Transverse colon (tissue), 4 donors: ENCODE measurements around the gene TRIP12. TPM values are rescaled to one million over a fixed set of nuclear protein-coding genes. Genes with fewer than 3 reads are reported as not detected.

Experiments used
- DNase-seq: peaks from one replicate; pipeline ENCODE4 v3.0.0-alpha.2; 2019
- H3K27ac ChIP-seq, 4 donors: fragments of 200-600 bp; sonication (generic); 2 replicates each; pipeline ENCODE4 v1.5.1; 2016 to 2018; ENCODE audit warnings: inconsistent platforms in 4 of 4
- H3K27me3 ChIP-seq: fragments of 200-600 bp; sonication (generic); 2 replicates; pipeline ENCODE4 v1.5.1; 2017; ENCODE audit warnings: inconsistent platforms
- H3K36me3 ChIP-seq, 4 donors: fragments of 200-600 bp; sonication (generic); 2 replicates each; pipeline ENCODE4 v1.5.1; 2017 to 2019; ENCODE audit warnings: inconsistent platforms in 4 of 4
- H3K4me1 ChIP-seq, 4 donors: fragments of 200-600 bp; sonication (generic); 2 replicates each; pipeline ENCODE4 v1.5.1; 2017 to 2020; ENCODE audit warnings: inconsistent platforms in 4 of 4
- H3K4me3 ChIP-seq, 4 donors: fragments of 200-600 bp; sonication (generic); 1 replicate in 1 of 4; 2 replicates in 3 of 4; pipeline versions ENCODE4 v1.5.1 to v1.6.1; 2017 to 2019; ENCODE audit warnings: inconsistent platforms in 4 of 4
- H3K9me3 ChIP-seq, 2 donors: fragments of 200-600 bp; sonication (generic); 2 replicates each; pipeline ENCODE4 v1.5.1; 2017 to 2019; ENCODE audit warnings: inconsistent platforms in 2 of 2
- EP300 ChIP-seq: sonication (generic); formaldehyde crosslinking; IDR thresholded peaks from one replicate; pipeline ENCODE4 v1.6.1; 2017; ENCODE audit warnings: antibody characterized with exemption, low read depth
- POLR2A ChIP-seq: fragments of 450-650 bp; IDR thresholded peaks from one replicate; pipeline ENCODE4 v1.6.1; 2016; ENCODE audit warnings: antibody characterized with exemption, mild to moderate bottlenecking, moderate library complexity
- POLR2AphosphoS5 ChIP-seq, 3 donors: sonication (generic); formaldehyde crosslinking; IDR thresholded peaks; one replicate each; pipeline ENCODE4 v1.6.1; 2016; ENCODE audit warnings: antibody characterized with exemption in 3 of 3
- WGBS, 2 donors: methylation state at CpG; one replicate each; pipeline ENCODE4 v1.1.5; 2018; ENCODE audit warnings: low coverage in 1 of 2; 5-methylcytosine and 5-hydroxymethylcytosine counted together
- in situ Hi-C, 4 donors: fragments of 200-750 bp; cut with MboI; loops; one replicate each; pipeline versions ENCODE4 v1.15.0 to v1.15.1; 2017; ENCODE audit warnings: low sequenced_read_pairs in 3 of 4, low pct_ligation_motif_present in 1 of 4, low pct_unique_long_range_greater_than_20kb in 1 of 4
- intact Hi-C: fragments of 100-400 bp; cut with DNase I; formaldehyde crosslinking; loops from one replicate; pipeline ENCODE4 v1.15.1; 2023; ENCODE audit warnings: low total_unique reads
- total RNA-seq, 4 donors: library from RNA; depleted of rRNA; stranded (reverse); fragments of >200 nt; gene quantifications; one replicate each; pipeline ENCODE4 v1.1.0, GENCODE V29; 2016
- TF ChIP-seq, protein P1 (sequence below), 5 experiments: fragments of 200-600 bp in 3 of 5; fragments of 450-650 bp in 2 of 5; sonication (generic) in 3 of 5; IDR thresholded peaks; 1 replicate in 2 of 5; 2 replicates in 3 of 5; pipeline ENCODE4 v1.5.1; 2016 to 2017; ENCODE audit warnings: antibody characterized with exemption in 5 of 5, inconsistent platforms in 3 of 5, mild to moderate bottlenecking in 2 of 5, moderate library complexity in 1 of 5

Gene TRIP12
- total RNA-seq, 4 donors from 2014 or later, result 143 to 238 (median 158) TPM

GRCh38 chr2:229780856-229781773 is 140.7 kb downstream of the TRIP12 start:
- intact Hi-C loops, result no loop called here
- no peaks in the 10 kb centered on the region for H3K9me3 ChIP-seq
- H3K36me3 ChIP-seq, result peaks cover 0 to 44% (median 21%) of the 10 kb centered on the region in 4 donors
- no peaks in the 10 kb centered on the region for H3K27me3 ChIP-seq
- H3K4me1 ChIP-seq, result no peaks in the 10 kb centered on the region
- DNase-seq, result no peak
- no peak overlapping the region for H3K4me3 ChIP-seq
- in situ Hi-C loops, result no loop called here
- H3K27ac ChIP-seq, result no peak overlapping the region
- TF ChIP-seq, protein P1, sequence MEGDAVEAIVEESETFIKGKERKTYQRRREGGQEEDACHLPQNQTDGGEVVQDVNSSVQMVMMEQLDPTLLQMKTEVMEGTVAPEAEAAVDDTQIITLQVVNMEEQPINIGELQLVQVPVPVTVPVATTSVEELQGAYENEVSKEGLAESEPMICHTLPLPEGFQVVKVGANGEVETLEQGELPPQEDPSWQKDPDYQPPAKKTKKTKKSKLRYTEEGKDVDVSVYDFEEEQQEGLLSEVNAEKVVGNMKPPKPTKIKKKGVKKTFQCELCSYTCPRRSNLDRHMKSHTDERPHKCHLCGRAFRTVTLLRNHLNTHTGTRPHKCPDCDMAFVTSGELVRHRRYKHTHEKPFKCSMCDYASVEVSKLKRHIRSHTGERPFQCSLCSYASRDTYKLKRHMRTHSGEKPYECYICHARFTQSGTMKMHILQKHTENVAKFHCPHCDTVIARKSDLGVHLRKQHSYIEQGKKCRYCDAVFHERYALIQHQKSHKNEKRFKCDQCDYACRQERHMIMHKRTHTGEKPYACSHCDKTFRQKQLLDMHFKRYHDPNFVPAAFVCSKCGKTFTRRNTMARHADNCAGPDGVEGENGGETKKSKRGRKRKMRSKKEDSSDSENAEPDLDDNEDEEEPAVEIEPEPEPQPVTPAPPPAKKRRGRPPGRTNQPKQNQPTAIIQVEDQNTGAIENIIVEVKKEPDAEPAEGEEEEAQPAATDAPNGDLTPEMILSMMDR (IDR thresholded peaks at IDR 0.05), result peak; percentile 65 to 92 (median 86)
- no peak for TF ChIP-seq EP300

DNA sequence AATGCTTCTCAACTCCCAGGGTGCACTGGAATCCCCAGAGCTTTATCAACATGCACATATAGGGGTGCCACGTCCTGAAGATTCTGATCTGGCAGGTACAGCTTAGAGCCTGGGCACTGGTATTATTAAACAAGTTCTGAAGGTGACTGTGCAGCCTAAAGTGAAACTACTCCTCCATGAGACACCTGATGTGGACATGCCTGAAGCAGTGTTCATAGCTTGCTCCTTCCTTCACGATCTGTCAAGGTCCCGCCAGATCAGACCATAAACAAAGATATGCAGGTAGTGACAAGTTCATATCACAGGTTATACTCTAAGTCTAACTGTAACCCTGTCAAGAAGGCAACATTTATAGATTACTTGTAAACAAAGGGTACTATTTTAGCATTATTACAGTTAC is 142.2 kb downstream of the TRIP12 start:
- no peaks in the 10 kb centered on the region for H3K4me1 ChIP-seq
- H3K9me3 ChIP-seq, result no peaks in the 10 kb centered on the region
- no peak overlapping the region for H3K27ac ChIP-seq
- no peak for DNase-seq
- H3K27me3 ChIP-seq, result no peaks in the 10 kb centered on the region
- peaks cover 0 to 45% (median 20%) of the 10 kb centered on the region in 4 donors for H3K36me3 ChIP-seq
- TF ChIP-seq POLR2A, result no peak
- TF ChIP-seq, protein P1 (IDR thresholded peaks at IDR 0.05), result no peak
- no peak for TF ChIP-seq EP300
- TF ChIP-seq POLR2AphosphoS5 (IDR thresholded peaks at IDR 0.05), result no peak
- 72 to 93% methylated on average over 2 to 3 of the region's 3 CpGs for WGBS, 2 donors
- no peak overlapping the region for H3K4me3 ChIP-seq
- intact Hi-C loops, result no loop called here
- in situ Hi-C loops, result no loop called here

- Histone ChIP-seq H3K27ac (no peak overlapping the region), H3K27me3 (no peaks in the 10 kb centered on the region), H3K4me3 (no peak overlapping the region), H3K36me3 (peaks cover 0 to 58% (median 29%) of the 10 kb centered on the region in 4 donors), H3K9me3 (no peaks in the 10 kb centered on the region), H3K4me1 (no peaks in the 10 kb centered on the region)
- 89% methylated on average over 3 of the region's 3 CpGs for WGBS, 2 donors
- DNase-seq, result no peak
- TF ChIP-seq EP300, result no peak
- no peak for TF ChIP-seq POLR2AphosphoS5 (IDR thresholded peaks at IDR 0.05)
- TF ChIP-seq, protein P1 (IDR thresholded peaks at IDR 0.05), result no peak
- TF ChIP-seq POLR2A, result no peak
- in situ Hi-C loops, result no loop called here
- intact Hi-C loops, result no loop called here
These were observed 144.1 kb downstream of the TRIP12 start for GRCh38 chr2:229777716-229778115.

GRCh38 chr2:229775614-229776313 is 146.0 kb downstream of the TRIP12 start:
- no peaks in the 10 kb centered on the region for H3K4me1 ChIP-seq
- no peak overlapping the region for H3K4me3 ChIP-seq
- H3K27me3 ChIP-seq, result no peaks in the 10 kb centered on the region
- in situ Hi-C loops (no loop called here), intact Hi-C loops (no loop called here)
- H3K36me3 ChIP-seq, result peaks cover 0 to 76% (median 35%) of the 10 kb centered on the region in 4 donors
- H3K27ac ChIP-seq, result no peak overlapping the region
- H3K9me3 ChIP-seq, result no peaks in the 10 kb centered on the region
- DNase-seq, result no peak
- TF ChIP-seq POLR2AphosphoS5 (IDR thresholded peaks at IDR 0.05) (no peak), EP300 (no peak), POLR2A (no peak)
- TF ChIP-seq, protein P1 (IDR thresholded peaks at IDR 0.05), result no peak
- WGBS, 2 donors, result 92 to 95% methylated on average over 3 of the region's 3 CpGs
